ENCODE results near the gene GP2.

Gene GP2

DNA sequence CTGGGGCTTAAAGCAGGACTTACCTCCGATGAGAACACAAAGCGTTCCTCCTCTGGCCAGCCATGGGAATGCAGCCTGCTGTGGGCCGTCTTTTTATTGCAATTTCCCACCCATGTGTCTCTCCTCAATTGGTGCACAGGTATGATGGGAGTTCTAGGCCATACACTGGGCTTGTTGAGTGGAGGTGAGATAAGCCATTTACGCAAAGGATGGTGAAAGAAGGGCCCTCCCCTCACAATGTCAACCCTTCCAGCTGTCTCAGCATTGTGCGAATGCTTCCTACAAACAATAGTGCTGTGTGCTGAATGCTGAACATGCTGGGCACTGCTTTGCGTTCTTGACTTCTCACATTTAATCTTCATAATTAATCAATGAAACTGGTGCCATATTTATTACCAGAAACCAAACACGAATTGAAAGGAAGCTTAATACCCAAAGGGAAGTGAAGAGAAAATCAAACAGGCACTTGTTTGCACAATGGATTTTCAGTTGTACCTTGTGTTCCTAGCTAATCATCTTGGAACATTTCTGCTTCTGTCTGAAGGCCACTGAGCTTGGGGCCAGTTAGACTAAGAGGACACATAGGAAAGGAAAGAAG is at the start of gene GP2:
TSS of gene GP2 (minus strand) at position 70 of the 598 bp plus-strand sequence. CDS start 1,082 bp downstream, outside the sequence.
- no peak for DNase-seq (ENCODE audit: low read depth in 3 of 3)

DNA sequence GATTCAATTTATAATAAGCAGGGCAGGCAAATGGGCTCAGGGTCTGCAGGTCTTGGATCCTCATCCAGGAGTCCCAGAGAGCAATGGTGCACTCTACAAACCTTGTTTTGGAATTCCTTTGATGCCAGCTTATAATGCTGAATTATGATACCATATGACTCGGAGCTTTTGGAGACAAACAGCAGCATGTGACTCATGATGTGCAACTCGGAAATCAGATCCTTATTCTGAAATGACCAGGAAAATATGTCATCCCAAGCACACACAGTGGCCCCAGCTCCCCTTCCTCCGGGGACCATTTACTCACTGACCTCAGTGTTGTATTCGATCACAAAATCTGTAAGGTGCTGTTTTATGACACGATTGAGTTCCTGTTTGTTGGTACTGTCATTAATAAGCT is 45.4 kb upstream of the GP2 start:
- DNase-seq (ENCODE audit: low read depth in 3 of 3): no peak

DNA sequence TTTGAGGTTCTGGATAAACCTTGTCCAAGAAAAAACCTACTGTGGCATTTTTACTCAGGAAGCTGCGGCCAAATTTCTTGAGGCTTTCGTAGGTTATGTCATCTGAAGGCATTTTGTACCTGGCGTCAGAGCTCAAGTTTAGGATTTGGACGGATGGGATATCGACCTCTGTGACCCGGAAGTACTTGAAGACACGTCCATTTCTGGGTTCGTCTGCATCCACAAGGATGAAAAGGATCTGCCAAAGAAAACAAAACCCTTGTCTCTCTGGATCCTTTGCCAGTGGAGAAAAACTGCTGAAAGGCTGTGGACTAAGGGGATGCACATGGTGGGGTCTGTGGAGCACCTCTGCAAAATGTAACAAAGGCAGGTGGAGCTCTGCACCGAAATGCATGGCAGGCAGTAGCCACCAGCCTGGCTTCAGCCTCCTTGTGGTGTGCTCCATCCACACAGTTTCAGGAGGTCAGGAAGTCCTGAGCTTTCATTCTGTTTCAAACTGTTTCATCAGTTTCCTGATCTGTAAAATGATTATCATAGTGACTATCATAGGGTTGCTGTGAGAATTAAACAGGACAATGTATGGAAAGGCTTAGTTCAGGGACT is 42.2 kb upstream of the GP2 start:
- no peak for DNase-seq (ENCODE audit: low read depth in 3 of 3)

DNA sequence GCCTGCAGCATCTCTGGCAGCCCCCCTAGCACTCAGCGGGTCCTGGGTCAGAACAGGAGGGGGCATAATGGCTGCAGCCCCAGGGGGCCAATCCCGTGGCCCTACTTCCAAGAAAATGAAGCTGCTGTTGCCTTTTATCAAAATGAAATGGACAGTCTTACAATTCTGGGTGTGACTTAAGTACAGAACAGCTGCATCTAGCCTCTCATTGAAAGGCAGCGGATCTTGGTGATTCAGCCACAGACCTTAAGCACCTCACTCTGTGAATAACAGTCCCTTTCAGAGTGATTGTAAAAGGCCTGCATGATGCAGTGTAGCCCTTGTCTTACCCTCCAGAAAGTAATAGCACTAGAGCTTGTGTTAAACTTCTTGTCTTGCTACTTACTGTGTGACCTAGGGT is 36.7 kb upstream of the GP2 start:
- DNase-seq (ENCODE audit: low read depth in 3 of 3): no peak

DNA sequence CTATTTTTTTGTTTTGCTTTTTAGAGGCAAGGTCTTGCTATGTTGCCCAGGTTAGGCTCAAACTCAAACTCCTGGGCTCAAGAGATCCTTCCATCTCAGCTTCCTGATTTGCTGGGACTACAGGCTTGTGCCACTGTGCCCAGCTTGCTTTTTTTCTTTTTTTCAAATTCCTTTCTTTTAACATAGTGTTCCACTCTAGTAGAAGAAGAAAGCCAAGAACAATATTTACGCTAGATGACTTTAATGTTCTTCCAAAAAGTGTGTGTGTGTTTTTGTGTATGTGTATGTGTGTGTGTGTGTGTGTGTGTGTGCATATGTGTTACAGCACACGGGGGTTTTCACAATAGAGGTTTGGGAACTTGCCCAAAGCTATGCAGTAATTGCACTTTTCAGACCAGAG is 35.9 kb upstream of the GP2 start:
- DNase-seq (ENCODE audit: low read depth in 3 of 3): no peak

DNA sequence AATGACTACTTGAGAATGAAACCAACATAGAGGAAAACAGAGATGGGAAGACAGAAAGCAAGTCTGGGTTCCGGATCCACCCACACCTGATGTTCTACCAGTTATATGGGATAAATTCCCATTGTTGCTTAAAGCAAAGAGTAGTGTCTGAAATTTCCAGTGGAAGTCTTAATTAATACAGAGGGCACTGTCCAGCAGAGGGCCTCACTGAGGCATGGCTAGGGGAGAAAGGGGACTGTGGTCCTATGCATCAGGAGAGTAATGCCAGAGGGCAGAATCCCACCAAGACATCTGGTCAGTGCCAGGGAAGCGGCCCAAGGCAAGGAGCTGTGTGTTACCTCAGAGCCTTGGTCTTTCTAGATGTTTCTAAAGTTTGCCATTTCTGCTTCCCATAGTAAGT is 32.7 kb upstream of the GP2 start:
- DNase-seq (ENCODE audit: low read depth in 3 of 3): no peak

DNA sequence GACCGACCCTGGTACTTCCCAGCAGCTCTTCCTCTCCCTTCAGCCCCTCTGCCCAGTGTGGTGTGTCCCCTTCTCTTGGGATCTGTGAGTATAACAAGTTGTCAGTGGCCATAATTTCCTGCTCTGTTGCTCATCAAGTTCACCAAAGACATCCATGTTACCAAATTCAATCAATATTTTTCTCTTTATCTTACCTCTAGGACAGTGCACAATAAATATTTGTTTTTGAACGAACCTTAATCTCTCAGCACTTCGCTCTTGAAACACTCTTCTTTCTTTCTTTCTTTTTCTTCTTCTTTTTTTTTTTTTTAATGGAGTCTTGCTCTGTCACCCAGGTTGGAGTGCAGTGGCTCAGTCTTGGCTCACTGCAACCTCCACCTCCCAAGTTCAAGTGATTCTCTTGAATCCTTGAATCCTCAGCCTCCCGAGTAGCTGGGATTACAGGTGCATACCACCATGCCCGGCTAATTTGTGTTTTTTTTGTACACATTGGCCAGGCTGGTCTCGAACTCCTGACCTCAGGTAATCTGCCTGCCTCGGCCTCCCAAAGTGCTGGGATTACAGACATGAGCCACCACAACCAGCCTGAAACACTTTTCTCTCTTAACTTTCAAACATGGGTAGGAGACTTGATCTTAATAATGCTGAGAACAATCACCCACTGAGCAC is 27.9 kb upstream of the GP2 start:
- DNase-seq (ENCODE audit: low read depth in 3 of 3): no peak

DNA sequence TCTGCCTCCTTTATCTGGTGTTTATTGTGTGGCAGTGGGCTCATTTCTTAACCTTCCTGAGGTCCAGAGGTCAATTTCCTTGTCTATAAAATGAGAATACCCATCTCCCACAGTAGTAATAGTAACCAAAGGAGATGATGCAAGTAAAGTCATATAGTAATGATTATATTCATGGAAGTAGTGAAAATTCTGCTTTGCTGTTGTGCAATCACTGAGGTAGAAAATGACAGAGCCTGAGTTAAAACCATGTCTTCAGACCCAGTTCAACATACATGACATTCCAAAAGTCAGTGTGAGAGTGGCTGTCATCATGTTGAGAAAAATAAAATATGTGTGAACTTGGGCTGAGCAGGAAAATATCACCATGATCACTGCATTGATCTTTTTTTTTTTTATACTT is 26.1 kb upstream of the GP2 start:
- no peak for DNase-seq (ENCODE audit: low read depth in 3 of 3)

DNA sequence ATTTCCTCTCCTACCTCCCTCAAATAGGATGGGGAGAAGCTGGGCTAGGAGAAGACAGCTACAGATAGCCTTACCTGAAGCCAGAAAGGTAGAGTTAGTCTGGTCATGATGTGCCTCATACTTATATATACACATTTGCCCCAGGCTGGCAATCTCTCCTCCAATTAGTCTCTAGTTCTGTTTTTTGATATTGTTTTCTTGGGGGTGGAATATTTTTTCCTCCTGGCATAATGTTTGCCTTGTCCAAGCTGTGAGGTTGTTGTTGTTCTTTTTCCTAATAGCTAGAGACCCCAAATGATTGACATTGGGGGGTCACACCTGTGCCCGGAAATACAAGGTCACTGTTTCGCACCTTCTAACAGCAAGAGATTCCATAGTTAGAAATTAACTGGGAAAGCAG is 25.3 kb upstream of the GP2 start, which contains the start of gene UMOD:
TSS of gene UMOD (minus strand) at position 101 of the 400 bp plus-strand sequence. CDS start 1,978 bp downstream, outside the sequence.
- DNase-seq (ENCODE audit: low read depth in 3 of 3): no peak

DNA sequence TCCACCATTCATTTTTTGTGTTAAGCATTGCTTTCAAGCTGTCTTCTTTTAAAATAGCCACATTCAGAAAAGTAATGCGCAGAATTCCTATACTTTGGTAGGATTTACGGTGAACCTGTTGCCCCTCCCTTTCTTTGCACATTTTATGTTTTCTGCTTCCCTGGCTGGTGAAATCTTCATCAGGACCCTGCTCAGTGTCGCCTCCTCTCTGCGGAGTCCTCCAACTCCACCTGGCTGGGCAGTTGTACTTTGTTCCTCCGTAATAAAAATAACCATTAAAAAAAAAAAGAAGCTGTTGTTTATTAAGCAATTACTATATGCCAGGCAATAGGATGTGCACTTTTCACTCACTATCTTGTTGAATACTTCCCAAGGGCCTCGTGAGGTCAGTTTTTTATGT is 22.3 kb upstream of the GP2 start:
- no peak for DNase-seq (ENCODE audit: low read depth in 3 of 3)

DNA sequence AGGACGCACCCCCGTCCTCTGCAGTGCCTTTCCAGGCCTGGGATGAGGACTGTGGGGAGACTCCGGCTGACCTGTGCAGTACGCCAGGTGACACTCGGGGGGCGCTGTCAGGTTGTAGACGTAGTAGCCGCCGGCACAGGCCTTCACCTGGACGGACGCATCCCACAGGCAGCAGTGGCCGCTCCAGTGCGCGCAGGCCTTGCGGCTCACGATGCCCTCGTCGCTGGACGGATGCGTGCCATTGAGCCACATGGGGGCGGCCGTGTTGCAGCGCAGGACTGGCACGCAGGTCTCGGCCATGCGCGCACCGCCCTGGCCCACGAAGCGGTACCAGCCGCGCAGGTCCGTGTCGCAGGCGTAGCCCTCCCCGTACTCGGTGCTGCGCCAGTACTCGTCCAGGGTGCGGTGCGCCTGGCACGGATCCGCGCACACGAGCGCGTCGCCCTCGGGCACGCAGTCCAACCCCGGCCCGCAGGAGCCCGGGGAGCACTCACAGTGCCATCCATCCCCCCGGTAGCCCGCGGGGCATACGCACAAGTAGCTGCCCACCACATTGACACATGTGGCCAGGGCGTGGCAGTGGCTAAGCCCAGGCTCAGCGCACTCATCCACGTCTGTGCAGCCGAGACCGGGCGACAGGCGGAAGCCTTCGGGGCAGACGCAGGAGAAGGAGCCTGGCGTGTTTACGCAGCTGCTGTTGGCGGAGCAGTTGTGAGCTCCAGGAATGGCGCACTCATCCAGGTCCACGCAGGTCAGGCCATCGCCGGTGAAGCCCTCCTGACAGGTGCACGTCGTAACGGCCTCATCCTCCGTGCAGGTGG is 21.3 kb upstream of the GP2 start:
- no peak for DNase-seq (ENCODE audit: low read depth in 3 of 3)

DNA sequence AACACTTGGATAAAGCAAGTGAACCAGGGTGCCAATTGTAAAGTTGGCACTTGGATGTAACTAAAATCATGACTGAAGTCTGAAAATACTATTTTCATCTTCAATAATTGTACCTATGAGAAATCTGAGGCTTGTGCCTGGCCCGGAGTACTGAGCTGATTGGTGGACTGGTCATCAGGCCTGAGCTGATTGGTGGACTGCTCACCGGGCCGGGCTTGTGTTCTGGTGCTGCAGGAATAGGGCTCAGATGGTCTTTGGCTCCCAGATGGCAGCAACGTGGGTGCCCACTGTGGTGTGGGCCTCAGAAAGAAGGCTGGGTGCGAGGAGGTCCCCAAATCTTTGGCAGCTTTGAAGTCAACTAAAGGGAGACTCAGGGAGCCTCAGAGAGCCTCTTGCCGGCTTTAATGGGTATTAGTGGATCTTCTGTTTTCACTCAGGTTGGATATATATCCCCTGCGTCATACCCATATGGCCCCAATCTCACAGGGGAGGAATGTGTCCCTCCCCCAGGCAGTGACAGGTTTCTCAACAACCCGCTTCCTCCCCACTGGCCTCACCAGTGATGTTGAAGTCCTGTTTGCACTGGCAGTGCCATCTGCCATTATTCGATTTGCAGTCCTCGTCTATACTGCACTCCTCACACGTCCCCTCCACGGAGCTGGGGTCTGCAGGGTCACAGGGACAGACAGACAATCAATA is 20.5 kb upstream of the GP2 start:
- no peak for DNase-seq (ENCODE audit: low read depth in 3 of 3)

DNA sequence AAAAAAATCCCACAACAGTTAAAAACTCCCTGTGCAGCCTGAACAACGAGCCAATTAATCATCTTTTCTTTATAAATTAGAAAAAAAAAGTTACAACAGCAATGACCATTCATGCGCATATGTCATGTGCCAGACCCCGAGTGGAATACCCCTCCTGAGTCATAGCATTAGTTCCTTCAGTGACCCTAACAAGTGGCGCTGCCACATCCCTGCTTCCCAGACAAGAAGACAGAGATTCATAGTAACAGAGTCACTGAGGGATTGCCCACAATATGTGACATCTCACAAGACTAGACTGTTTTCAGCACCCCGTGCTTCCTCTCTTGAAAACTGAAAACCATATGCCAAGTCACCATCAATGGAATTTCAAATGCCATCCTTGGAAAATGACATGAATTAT is 17.3 kb upstream of the GP2 start:
- DNase-seq (ENCODE audit: low read depth in 3 of 3): no peak

DNA sequence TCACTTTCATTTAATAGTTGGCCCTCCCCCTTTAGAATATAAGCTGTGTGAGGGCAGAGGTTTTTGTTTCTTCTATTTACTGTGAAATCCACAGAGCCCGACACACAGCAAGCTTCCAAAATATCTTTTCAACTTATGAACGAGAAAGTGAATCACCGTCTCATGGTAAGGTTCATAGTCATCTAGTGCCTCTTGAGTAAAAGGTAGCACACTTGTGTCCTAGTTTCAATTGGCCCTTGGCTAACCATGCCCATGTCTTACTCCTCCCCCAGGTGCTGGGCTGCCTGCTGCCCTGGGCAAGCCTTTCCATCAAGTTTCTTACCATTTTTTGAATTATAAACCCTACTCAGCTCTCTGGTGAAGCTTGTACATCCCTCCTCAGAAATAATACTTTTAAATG is 12.4 kb upstream of the GP2 start:
- DNase-seq (ENCODE audit: low read depth in 3 of 3): no peak

DNA sequence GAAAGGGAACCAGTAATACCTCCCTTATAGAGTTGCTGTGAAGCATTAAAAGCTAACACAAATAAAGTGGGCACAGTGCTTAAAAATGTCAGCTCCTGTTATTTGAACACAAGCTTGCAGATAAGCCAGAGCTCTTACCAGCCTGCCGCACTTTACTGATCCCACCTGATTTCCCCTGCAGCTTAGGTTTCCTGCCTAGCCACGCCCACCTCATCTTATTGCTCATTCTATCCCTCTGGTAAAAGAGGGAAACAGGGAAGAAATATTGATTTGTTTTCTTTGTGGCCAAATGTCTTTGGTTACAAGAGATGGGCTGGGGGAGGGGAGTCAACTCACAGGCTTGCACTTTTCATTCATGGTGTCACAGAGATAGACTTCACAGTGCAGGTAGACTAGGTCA is 9.6 kb upstream of the GP2 start:
- DNase-seq (ENCODE audit: low read depth in 3 of 3): no peak

DNA sequence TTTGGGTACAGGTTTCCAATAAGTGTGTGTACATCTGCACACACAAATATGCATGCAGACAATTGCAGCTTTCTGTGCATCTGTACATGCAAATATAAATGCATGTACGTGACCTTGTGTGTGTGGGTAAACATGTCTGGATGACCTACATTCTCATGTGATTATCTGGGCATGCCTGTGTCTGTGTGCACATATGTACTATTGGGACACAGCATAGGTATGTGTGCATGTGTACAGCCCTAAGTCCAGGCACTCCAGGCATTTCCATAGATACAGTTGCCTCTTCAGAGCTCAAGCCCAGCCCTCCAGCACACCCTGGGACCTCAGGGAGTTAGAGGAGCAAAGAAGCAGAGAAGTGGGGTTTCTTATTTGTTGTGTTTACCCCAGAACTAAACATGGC is 7.1 kb upstream of the GP2 start:
- no peak for DNase-seq (ENCODE audit: low read depth in 3 of 3)

DNA sequence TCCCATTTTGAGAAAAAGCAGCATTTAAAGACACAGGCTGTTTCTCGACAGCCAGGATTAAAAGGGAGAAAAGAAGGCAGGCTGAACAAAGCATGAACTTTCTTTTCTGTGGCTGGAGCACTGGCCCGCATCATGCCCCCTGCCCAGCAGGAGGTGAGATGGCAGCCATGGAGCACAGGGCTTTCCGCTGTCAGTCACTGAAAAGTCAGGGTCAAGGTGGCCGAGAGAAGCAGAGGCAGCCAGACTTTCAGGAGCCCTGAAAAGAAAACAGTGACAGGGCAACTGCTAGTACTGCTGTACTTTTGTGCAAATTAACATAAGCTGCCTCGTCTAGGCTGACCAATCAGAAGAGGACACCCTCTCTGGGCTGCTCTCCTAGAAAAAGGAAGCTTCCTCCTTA is 5.8 kb upstream of the GP2 start:
- DNase-seq (ENCODE audit: low read depth in 3 of 3): no peak

DNA sequence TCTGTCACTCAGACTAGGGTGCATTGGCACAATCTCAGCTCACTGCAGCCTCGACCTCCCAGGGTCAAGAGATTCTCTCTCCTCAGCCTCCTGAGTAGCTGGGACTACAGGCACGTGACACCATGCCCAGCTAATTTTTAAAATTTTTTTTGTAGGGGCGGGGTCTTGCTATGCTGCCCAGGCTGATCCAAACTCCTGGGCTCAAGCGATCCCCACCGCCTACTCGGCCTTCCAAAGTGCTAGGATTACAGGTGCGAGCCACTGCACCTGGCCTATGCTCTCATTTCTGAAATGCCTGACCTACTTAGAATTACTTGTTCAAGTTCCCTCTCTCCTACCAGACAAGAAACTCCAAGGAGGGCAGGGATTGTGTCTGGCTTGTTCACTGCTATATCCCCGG is 5.1 kb upstream of the GP2 start:
- DNase-seq (ENCODE audit: low read depth in 3 of 3): no peak

DNA sequence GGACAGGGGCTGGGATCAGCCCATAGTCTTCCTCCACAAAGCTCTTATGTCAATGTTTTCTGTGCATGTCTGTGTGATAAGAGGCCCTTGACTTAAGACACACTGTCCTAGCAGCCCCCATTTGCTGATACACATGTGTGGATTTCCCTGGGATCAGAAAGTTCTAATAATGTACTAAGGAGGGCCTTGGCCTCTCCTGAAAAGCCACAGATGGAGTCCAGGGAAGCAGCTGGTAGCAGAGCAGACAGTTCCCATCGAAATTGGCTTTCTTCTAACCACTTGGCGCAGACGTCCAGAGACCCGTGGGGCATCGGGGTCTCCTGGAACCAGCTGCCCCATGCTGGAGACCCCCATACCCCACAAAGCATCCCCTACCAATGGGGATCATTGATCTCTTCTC is 4.3 kb upstream of the GP2 start:
- no peak for DNase-seq (ENCODE audit: low read depth in 3 of 3)

DNA sequence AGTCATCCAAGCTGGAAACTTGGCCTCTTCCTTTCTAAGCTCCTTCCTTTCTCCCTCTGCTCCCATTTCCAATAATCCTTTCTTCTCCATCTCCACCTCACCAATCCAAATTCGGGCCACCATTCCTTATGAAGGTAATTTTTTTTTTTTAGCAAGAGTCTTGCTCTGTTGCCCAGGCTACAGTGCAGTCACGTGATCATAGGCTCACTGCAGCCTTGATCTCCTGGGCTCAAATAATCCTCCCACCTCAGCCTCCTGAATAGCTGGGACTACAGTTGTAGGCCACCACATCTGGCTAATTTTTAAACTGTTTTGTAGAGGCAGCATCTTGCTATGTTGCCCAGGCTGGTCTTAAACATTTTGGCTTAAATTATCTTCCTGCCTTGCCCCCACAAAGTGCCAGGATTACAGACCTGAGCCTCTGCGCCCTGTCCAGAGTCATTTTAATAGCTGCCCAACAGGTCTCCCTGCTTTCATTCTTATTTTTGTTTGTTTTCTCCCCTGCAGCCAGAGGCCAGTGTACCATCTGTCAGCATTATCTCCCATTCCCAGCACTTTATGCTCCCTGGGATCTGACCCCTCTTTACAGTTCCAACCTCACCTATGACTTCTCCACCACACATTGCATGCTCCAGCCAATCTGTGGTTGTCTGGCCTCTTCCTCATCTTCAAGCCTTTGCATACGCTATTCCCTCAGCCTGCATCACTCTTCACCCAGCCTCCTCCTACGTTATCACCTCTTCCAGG is 2.3 kb upstream of the GP2 start:
- DNase-seq (ENCODE audit: low read depth in 3 of 3): no peak

DNA sequence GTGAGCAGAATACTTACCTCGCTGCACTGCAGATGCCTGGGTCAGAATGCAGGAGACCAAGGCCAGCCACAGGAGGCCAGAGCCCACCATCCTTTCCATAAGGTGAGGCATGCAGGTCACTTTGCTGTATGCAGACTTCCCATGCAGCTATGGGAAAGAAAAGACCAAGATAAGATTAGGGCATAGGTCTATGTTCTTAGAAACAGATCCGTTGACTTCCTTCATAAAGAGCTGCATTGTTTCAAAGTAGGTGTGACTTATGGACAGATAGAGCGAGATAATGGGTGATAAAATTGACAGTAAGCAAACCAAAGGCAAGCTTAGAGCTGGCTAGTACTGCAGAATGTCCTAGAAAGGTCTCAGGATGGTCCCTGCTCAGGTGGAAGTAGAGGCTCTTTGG is 992 bp downstream of the GP2 start:
- DNase-seq (ENCODE audit: low read depth in 3 of 3): no peak
